ENCODE data around the gene MRPL38. TPM values are rescaled to one million over a fixed set of nuclear protein-coding genes. Genes with fewer than 3 reads are reported as not detected.

MRPL38 gene
- polyA plus RNA-seq, 1 experiment: 16.6 TPM

DNA sequence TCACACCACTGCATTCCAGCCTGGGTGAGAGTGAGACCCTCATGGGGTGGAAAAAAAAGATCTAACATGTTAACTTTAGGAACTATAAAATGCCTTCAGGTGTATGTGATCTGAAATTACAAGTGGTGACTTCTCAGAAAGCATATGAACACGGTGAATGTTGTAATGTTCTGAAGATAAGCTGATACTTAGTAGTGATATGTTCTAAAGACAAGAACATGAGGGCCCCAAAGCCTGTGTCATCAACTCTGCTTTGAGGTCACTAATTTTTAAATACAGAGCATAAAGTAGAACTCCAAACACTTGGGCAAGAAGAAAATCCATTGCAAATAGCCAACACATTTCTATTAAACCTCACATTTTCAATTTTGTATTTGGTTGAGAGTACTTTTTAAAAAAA lies 38.8 kb upstream of the MRPL38 start:
- Histone ChIP-seq H3K27ac (ENCODE audit: low read depth, low read length) (no peak overlapping the region), H3K9me3 (ENCODE audit: control insufficient read depth, insufficient read depth, low read length) (no peaks in the 10 kb centered on the region), H3K4me3 (ENCODE audit: low read depth, low read length) (no peak overlapping the region), H3K27me3 (ENCODE audit: control insufficient read depth, insufficient read depth, low read length) (no peaks in the 10 kb centered on the region)
- TF ChIP-seq, protein P1, sequence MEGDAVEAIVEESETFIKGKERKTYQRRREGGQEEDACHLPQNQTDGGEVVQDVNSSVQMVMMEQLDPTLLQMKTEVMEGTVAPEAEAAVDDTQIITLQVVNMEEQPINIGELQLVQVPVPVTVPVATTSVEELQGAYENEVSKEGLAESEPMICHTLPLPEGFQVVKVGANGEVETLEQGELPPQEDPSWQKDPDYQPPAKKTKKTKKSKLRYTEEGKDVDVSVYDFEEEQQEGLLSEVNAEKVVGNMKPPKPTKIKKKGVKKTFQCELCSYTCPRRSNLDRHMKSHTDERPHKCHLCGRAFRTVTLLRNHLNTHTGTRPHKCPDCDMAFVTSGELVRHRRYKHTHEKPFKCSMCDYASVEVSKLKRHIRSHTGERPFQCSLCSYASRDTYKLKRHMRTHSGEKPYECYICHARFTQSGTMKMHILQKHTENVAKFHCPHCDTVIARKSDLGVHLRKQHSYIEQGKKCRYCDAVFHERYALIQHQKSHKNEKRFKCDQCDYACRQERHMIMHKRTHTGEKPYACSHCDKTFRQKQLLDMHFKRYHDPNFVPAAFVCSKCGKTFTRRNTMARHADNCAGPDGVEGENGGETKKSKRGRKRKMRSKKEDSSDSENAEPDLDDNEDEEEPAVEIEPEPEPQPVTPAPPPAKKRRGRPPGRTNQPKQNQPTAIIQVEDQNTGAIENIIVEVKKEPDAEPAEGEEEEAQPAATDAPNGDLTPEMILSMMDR (IDR thresholded peaks at IDR 0.05; ENCODE audit: low read depth, low read length): no peak
- CTCF ChIA-PET: no interaction called here
- POLR2A ChIA-PET: no interaction called here
- DNase-seq (ENCODE audit: low read depth, low spot score): no peak

DNA sequence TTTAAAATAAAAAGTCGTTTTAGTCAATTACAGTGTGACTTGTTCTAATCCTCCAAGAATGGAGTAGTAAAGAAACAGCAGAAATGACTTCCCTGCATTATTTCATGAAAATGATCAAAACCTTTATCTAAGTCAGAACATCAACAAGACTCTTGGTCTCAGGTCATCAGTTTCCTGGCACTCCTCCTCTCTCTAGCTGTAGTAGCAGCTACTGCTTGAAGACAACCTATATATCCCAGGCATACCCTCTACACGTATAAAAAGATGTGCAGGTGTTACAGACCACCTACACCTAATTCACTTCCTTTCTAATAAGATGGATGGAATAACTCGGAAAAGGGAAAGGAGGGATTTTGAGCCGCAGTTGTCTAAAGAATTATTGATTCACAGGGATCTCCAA lies 37.8 kb upstream of the MRPL38 start:
- no peaks in the 10 kb centered on the region for H3K9me3 ChIP-seq (ENCODE audit: control insufficient read depth, insufficient read depth, low read length)
- DNase-seq (ENCODE audit: low read depth, low spot score): no peak
- CTCF ChIA-PET: no interaction called here
- TF ChIP-seq, protein P1 (IDR thresholded peaks at IDR 0.05; ENCODE audit: low read depth, low read length): no peak
- H3K27me3 ChIP-seq (ENCODE audit: control insufficient read depth, insufficient read depth, low read length): no peaks in the 10 kb centered on the region
- no peak overlapping the region for H3K4me3 ChIP-seq (ENCODE audit: low read depth, low read length)
- H3K27ac ChIP-seq (ENCODE audit: low read depth, low read length): no peak overlapping the region
- POLR2A ChIA-PET: no interaction called here

DNA sequence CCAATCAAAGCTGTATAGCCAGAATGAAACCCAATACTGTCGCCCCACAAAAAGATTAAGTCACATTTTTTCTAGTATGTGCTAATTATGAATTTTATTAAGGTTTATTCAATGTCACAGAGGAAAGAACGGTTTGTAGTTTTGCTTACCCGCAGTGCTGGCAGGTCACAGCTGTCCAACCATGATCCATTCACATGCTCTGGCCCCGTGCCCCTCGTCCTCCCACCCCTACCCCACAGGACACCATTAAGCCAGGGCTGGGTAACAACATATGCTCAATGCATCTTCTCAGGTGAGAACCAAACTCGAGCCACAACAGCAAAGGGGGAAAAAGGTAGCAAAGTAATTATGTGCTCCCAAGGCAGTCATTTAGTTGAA lies 36.7 kb upstream of the MRPL38 start:
- TF ChIP-seq, protein P1 (IDR thresholded peaks at IDR 0.05; ENCODE audit: low read depth, low read length): no peak
- Histone ChIP-seq H3K27me3 (ENCODE audit: control insufficient read depth, insufficient read depth, low read length) (no peaks in the 10 kb centered on the region), H3K4me3 (ENCODE audit: low read depth, low read length) (peak overlapping the region; percentile 43), H3K9me3 (ENCODE audit: control insufficient read depth, insufficient read depth, low read length) (no peaks in the 10 kb centered on the region), H3K27ac (ENCODE audit: low read depth, low read length) (no peak overlapping the region)
- CTCF ChIA-PET: no interaction called here
- POLR2A ChIA-PET: interaction anchor here (0.5 to 1.1 kb wide), 5 partner anchors 10 to 86 kb away, joined by 3 to 6 read pairs (median 5); partner anchors contain the start of genes ACOX1, TEN1 and WBP2
- DNase-seq (ENCODE audit: low read depth, low spot score): no peak

DNA sequence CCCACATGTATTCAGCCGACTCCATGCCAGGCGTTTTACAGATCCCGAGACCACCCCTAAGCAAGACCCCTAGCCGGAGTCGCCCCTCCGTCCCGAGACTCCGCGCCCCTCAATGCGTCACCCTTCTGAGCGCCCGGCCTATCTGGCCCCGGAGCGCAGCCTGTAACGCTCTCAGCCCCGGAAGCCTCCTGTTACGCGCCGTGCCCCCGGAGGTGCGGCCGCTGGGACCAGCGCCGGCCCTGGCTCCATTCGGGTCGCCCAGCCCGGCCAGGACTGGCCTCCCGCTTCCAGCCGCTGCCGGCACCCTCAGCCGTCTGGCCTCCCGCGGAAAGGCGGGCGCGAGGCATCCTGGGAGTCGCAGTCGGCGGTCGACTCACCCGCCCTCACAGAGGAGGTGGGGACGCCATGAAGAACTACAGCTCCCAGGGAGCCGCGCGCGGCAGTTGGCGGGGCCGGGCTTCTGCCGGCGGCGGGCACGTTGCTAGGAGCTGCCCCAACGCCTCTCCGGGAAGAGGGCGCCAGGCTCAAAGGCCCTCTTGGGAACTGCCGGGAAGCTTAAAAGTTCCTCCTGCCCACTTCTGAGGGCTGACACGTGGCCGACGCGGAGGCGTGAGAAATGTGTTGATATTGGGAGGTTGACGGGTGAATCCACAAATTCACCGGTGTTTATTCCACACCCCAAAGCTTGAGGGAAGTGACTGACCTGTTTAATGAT lies 36.2 kb upstream of the MRPL38 start, which contains the start of gene FBF1:
TSS of gene FBF1 (minus strand) at position 316 of the 715 bp plus-strand sequence. CDS start 2,893 bp downstream, outside the sequence.
- POLR2A ChIA-PET: interaction anchor here (0.5 to 1.1 kb wide), 6 partner anchors 11 to 713 kb away, joined by 3 to 6 read pairs (median 5); partner anchors contain the start of genes ACOX1, TEN1 and WBP2
- TF ChIP-seq, protein P1 (IDR thresholded peaks at IDR 0.05; ENCODE audit: low read depth, low read length): 0 out of 2 replicates have a peak, but pooled peaks have one; percentile 8
- no peaks in the 10 kb centered on the region for H3K27me3 ChIP-seq (ENCODE audit: control insufficient read depth, insufficient read depth, low read length)
- H3K27ac ChIP-seq (ENCODE audit: low read depth, low read length): no peak within 1 kb of the TSS
- H3K4me3 ChIP-seq (ENCODE audit: low read depth, low read length): peak within 1 kb of the TSS; percentile 80
- no peaks in the 10 kb centered on the region for H3K9me3 ChIP-seq (ENCODE audit: control insufficient read depth, insufficient read depth, low read length)
- DNase-seq (ENCODE audit: low read depth, low spot score): peak; percentile 79
- CTCF ChIA-PET: no interaction called here

DNA sequence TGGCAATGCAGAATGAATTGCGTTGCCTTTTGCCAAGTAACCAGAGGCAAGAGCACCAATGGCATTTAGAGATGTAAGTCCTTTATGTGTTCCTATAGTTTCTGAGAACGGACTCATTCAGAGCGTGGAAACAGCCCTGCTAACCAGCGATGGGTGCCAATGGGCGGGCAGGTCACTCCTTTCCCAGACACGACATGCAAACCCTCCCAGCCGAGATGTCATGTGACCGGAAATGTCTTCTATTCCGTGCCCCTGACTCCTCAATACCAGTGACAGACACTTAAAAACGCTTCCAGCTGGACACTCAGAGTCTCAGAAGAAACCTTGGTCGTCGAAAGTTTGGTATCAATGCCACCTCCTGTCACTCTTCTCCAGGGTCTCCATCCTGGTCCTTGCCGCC lies 33.0 kb upstream of the MRPL38 start:
- ChIA-PET CTCF (no interaction called here), POLR2A (no interaction called here)
- Histone ChIP-seq H3K9me3 (ENCODE audit: control insufficient read depth, insufficient read depth, low read length) (no peaks in the 10 kb centered on the region), H3K27me3 (ENCODE audit: control insufficient read depth, insufficient read depth, low read length) (no peaks in the 10 kb centered on the region), H3K27ac (ENCODE audit: low read depth, low read length) (no peak overlapping the region), H3K4me3 (ENCODE audit: low read depth, low read length) (no peak overlapping the region)
- no peak for DNase-seq (ENCODE audit: low read depth, low spot score)
- TF ChIP-seq, protein P1 (IDR thresholded peaks at IDR 0.05; ENCODE audit: low read depth, low read length): no peak

Measured in AG04450 (cell line).